Prostate gland (tissue), 2 donors: ENCODE results near the gene UBE2E2. TPM values are rescaled to one million over a fixed set of nuclear protein-coding genes. Genes with fewer than 3 reads are reported as not detected.

Experiments
- DNase-seq: peaks from one replicate; pipeline ENCODE4 v3.0.0-alpha.2; 2019; ENCODE audit warnings: low spot score
- H3K27ac ChIP-seq, 2 donors: fragments of 200-600 bp; sonication (generic); 2 replicates each; pipeline ENCODE4 v1.5.1; 2017 to 2019
- H3K27me3 ChIP-seq: fragments of 200-600 bp; sonication (generic); replicated peaks from 2 replicates; pipeline ENCODE4 v1.5.1; 2019; ENCODE audit not compliant: insufficient read depth
- H3K36me3 ChIP-seq, 2 donors: fragments of 200-600 bp; sonication (generic); 1 replicate in 1 of 2; 2 replicates in 1 of 2; pipeline versions ENCODE4 v1.5.1 to v1.8.1; 2017 to 2019
- H3K4me1 ChIP-seq: fragments of 200-600 bp; sonication (generic); replicated peaks from 2 replicates; pipeline ENCODE4 v1.5.1; 2019
- H3K4me3 ChIP-seq, 2 donors: fragments of 200-600 bp; sonication (generic); 2 replicates each; pipeline ENCODE4 v1.5.1; 2017 to 2019
- H3K9me3 ChIP-seq: fragments of 200-600 bp; sonication (generic); 2 replicates; pipeline ENCODE4 v1.5.1; 2017
- CTCF ChIP-seq, 4 experiments: fragments of 200-600 bp in 2 of 4; fragments of 450-650 bp in 2 of 4; sonication (generic) in 2 of 4; IDR thresholded peaks; 1 replicate in 3 of 4; 2 replicates in 1 of 4; pipeline ENCODE4 v1.5.1; 2016 to 2019; ENCODE audit warnings: antibody characterized with exemption in 4 of 4, mild to moderate bottlenecking in 2 of 4, moderate library complexity in 2 of 4
- POLR2A ChIP-seq: fragments of 450-650 bp; IDR thresholded peaks from one replicate; pipeline ENCODE4 v1.6.1; 2016; ENCODE audit warnings: antibody characterized with exemption, mild to moderate bottlenecking
- POLR2AphosphoS5 ChIP-seq: sonication (generic); formaldehyde crosslinking; IDR thresholded peaks from one replicate; pipeline ENCODE4 v1.6.1; 2017; ENCODE audit warnings: antibody characterized with exemption
- WGBS: methylation state at CpG from one replicate; pipeline ENCODE4 v1.1.5; 2018; 5-methylcytosine and 5-hydroxymethylcytosine counted together
- intact Hi-C: fragments of 100-400 bp; cut with DNase I; formaldehyde crosslinking; loops from one replicate; pipeline ENCODE4 v1.14.2; 2022
- total RNA-seq, 2 donors: library from RNA; depleted of rRNA; stranded (reverse); fragments of >200 nt; gene quantifications; one replicate each; pipeline ENCODE4 v1.1.0, GENCODE V29; 2016

UBE2E2 gene
- total RNA-seq, 2 donors from 2014 or later = 25.9 to 48.7 TPM

- Histone ChIP-seq H3K27ac (no peak overlapping the region), H3K27me3 (no peaks in the 10 kb centered on the region), H3K9me3 (no peaks in the 10 kb centered on the region), H3K4me1 (no peaks in the 10 kb centered on the region), H3K4me3 (no peak overlapping the region), H3K36me3 (no peaks in the 10 kb centered on the region)
- no peak for TF ChIP-seq POLR2AphosphoS5
- TF ChIP-seq CTCF (IDR thresholded peaks at IDR 0.05) = no peak
- TF ChIP-seq POLR2A = no peak
- intact Hi-C loops = no loop called here
- no peak for DNase-seq
- WGBS = 86% methylated on average over 4 of the region's 4 CpGs
These were observed 281.3 kb downstream of the UBE2E2 start for GRCh38 chr3:23484386-23484785.

DNA sequence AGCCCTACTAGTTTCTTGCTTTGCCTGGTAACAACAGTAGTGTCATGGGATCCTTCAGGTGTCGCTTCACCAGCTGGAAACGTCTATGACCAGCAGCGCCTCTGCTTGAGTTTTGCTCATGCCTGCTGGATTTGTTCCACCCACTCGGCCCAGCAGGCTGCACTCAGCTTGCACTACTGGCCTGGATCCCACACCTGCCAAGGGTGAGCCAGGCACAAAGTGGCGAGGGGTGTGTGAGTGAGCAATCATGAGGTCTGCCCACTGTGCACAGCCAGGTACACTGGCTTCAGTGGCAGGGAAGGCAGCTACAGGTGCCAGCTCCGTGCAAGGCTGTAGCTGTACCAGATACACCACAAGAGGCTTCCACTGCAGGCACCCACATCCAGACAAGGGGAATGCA is 282.8 kb downstream of the UBE2E2 start:
- Histone ChIP-seq H3K36me3 (no peaks in the 10 kb centered on the region), H3K9me3 (no peaks in the 10 kb centered on the region), H3K4me1 (no peaks in the 10 kb centered on the region), H3K27ac (no peak overlapping the region), H3K27me3 (no peaks in the 10 kb centered on the region), H3K4me3 (no peak overlapping the region)
- no peak for TF ChIP-seq POLR2AphosphoS5
- no peak for TF ChIP-seq POLR2A
- no peak for TF ChIP-seq CTCF (IDR thresholded peaks at IDR 0.05)
- no peak for DNase-seq
- WGBS = 95% methylated on average over 6 of the region's 6 CpGs
- intact Hi-C loops = no loop called here

- H3K4me1 ChIP-seq = no peaks in the 10 kb centered on the region
- intact Hi-C loops = no loop called here
- WGBS = 95% methylated on average over 9 of the region's 9 CpGs
- TF ChIP-seq CTCF (IDR thresholded peaks at IDR 0.05) = no peak
- TF ChIP-seq POLR2AphosphoS5 = no peak
- TF ChIP-seq POLR2A = no peak
- H3K27me3 ChIP-seq = no peaks in the 10 kb centered on the region
- H3K27ac ChIP-seq = no peak overlapping the region
- H3K36me3 ChIP-seq = no peaks in the 10 kb centered on the region
- H3K9me3 ChIP-seq = no peaks in the 10 kb centered on the region
- DNase-seq = no peak
- no peak overlapping the region for H3K4me3 ChIP-seq
These were observed 283.9 kb downstream of the UBE2E2 start for GRCh38 chr3:23487015-23487414.

- no peak overlapping the region for H3K4me3 ChIP-seq
- TF ChIP-seq POLR2AphosphoS5 (no peak), POLR2A (no peak), CTCF (IDR thresholded peaks at IDR 0.05) (no peak)
- WGBS = 61% methylated on average over 3 of the region's 3 CpGs
- no peak for DNase-seq
- intact Hi-C loops = no loop called here
- H3K4me1 ChIP-seq = no peaks in the 10 kb centered on the region
- no peak overlapping the region for H3K27ac ChIP-seq
- no peaks in the 10 kb centered on the region for H3K36me3 ChIP-seq
- no peaks in the 10 kb centered on the region for H3K27me3 ChIP-seq
- H3K9me3 ChIP-seq = no peaks in the 10 kb centered on the region
These were observed 285.5 kb downstream of the UBE2E2 start for GRCh38 chr3:23488618-23489017.

GRCh38 chr3:23489300-23490158 is 286.4 kb downstream of the UBE2E2 start:
- Histone ChIP-seq H3K4me3 (no peak overlapping the region), H3K4me1 (no peaks in the 10 kb centered on the region), H3K36me3 (no peaks in the 10 kb centered on the region), H3K27me3 (no peaks in the 10 kb centered on the region), H3K9me3 (no peaks in the 10 kb centered on the region), H3K27ac (no peak overlapping the region)
- no peak for DNase-seq
- WGBS = 93% methylated on average over 7 of the region's 7 CpGs
- TF ChIP-seq CTCF (IDR thresholded peaks at IDR 0.05) = no peak
- intact Hi-C loops = no loop called here
